GM23338 (cell line): ENCODE results near the gene UST. TPM values are rescaled to one million over a fixed set of nuclear protein-coding genes. Genes with fewer than 3 reads are reported as not detected.

ENCODE experiments used
- ATAC-seq: fragments of 200-7000 bp; cut with Tn5 transposase; 3 replicates; pipeline ENCODE4 v1.9.1; 2020
- DNase-seq: peaks from one replicate; pipeline ENCODE4 v3.0.0-alpha.2; 2015; ENCODE audit warnings: low spot score
- H2AFZ ChIP-seq: fragments of 200-600 bp; sonication (generic); 2 replicates; pipeline ENCODE4 v1.8.0; 2016; ENCODE audit warnings: antibody characterized with exemption, mild to moderate bottlenecking, moderate library complexity
- H3F3A ChIP-seq: fragments of 200-600 bp; sonication (generic); replicated peaks from 2 replicates; pipeline ENCODE4 v1.8.0; 2017; ENCODE audit warnings: antibody characterized with exemption, mixed run types, low read depth
- H3K27ac ChIP-seq: fragments of 200-600 bp; sonication (generic); 2 replicates; pipeline ENCODE4 v1.6.1; 2016; ENCODE audit warnings: low read depth
- H3K27me3 ChIP-seq: fragments of 200-600 bp; sonication (generic); 2 replicates; pipeline ENCODE4 v1.8.0; 2016; ENCODE audit warnings: mild to moderate bottlenecking, mixed run types, moderate library complexity; ENCODE audit not compliant: insufficient read depth
- H3K36me3 ChIP-seq: fragments of 200-600 bp; sonication (generic); 2 replicates; pipeline ENCODE4 v1.8.0; 2016; ENCODE audit warnings: mild to moderate bottlenecking; ENCODE audit not compliant: insufficient read depth
- H3K4me1 ChIP-seq: fragments of 200-600 bp; sonication (generic); 2 replicates; pipeline ENCODE4 v1.8.0; 2016; ENCODE audit warnings: mild to moderate bottlenecking, moderate library complexity; ENCODE audit not compliant: insufficient read depth
- H3K4me2 ChIP-seq: fragments of 200-600 bp; sonication (generic); 2 replicates; pipeline ENCODE4 v1.7.1; 2017; ENCODE audit warnings: mixed run types
- H3K4me3 ChIP-seq: fragments of 200-600 bp; sonication (generic); 2 replicates; pipeline ENCODE4 v1.6.1; 2016; ENCODE audit warnings: mixed run types
- H3K79me2 ChIP-seq: fragments of 200-600 bp; sonication (generic); replicated peaks from 2 replicates; pipeline ENCODE4 v1.8.0; 2017; ENCODE audit warnings: mild to moderate bottlenecking; ENCODE audit not compliant: insufficient read depth
- H3K9me2 ChIP-seq: fragments of 200-600 bp; sonication (generic); 2 replicates; pipeline ENCODE4 v1.8.0; 2017; ENCODE audit not compliant: insufficient read depth
- H4K20me1 ChIP-seq: fragments of 200-600 bp; sonication (generic); replicated peaks from 2 replicates; pipeline ENCODE4 v1.8.0; 2017; ENCODE audit warnings: mild to moderate bottlenecking; ENCODE audit not compliant: insufficient read depth
- H3K27ac Mint-ChIP-seq: 2 replicates; pipeline ENCODE4 v1.8.0; 2020; ENCODE audit warnings: inconsistent platforms, mild to moderate bottlenecking, moderate library complexity, mixed read lengths
- H3K27me3 Mint-ChIP-seq: 3 replicates; pipeline ENCODE4 v1.8.0; 2022; ENCODE audit warnings: low read depth, mild to moderate bottlenecking, moderate library complexity, mixed read lengths, inconsistent platforms; ENCODE audit not compliant: insufficient read depth, poor library complexity
- H3K36me3 Mint-ChIP-seq: 3 replicates; pipeline ENCODE4 v1.8.0; 2021; ENCODE audit warnings: low read depth, mild to moderate bottlenecking, inconsistent platforms, moderate library complexity, mixed read lengths
- H3K4me1 Mint-ChIP-seq: 3 replicates; pipeline ENCODE4 v1.8.0; 2020; ENCODE audit warnings: mild to moderate bottlenecking, inconsistent platforms, mixed read lengths
- H3K4me3 Mint-ChIP-seq: 3 replicates; pipeline ENCODE4 v1.8.0; 2021; ENCODE audit warnings: moderate library complexity, mild to moderate bottlenecking, inconsistent platforms, mixed read lengths
- H3K9me3 Mint-ChIP-seq: 3 replicates; pipeline ENCODE4 v1.8.0; 2020; ENCODE audit warnings: moderate library complexity, mild to moderate bottlenecking, inconsistent platforms, mixed read lengths
- EZH2phosphoT487 ChIP-seq: fragments of 200-600 bp; sonication (generic); IDR thresholded peaks from one replicate; pipeline ENCODE4 v1.8.1; 2018; ENCODE audit warnings: antibody characterized with exemption; ENCODE audit not compliant: unreplicated experiment
- STAT1 ChIP-seq: IDR thresholded peaks from one replicate; pipeline ENCODE4 v1.6.1; 2016; ENCODE audit warnings: antibody characterized with exemption; ENCODE audit not compliant: unreplicated experiment
- ZNF114 ChIP-seq: fragments of 250-450 bp; sonication (Bioruptor Pico); IDR thresholded peaks from 2 replicates; pipeline ENCODE4 v1.5.0; 2020; ENCODE audit warnings: mild to moderate bottlenecking, moderate library complexity
- ZNF331 ChIP-seq: fragments of 250-450 bp; sonication (Bioruptor Pico); IDR thresholded peaks from 2 replicates; pipeline ENCODE4 v1.5.0; 2020; ENCODE audit warnings: low read depth, mild to moderate bottlenecking, moderate library complexity
- polyA plus RNA-seq: library from polyadenylated mRNA; unstranded; fragments of >200 nt; fragmentation: Nextera tagmentation; extraction: Ambion mirVana; gene quantifications from 2 replicates; pipeline ENCODE4 v1.2.1, GENCODE V29; 2016
- total RNA-seq: library from RNA; depleted of rRNA; stranded (reverse); fragments of >200 nt; shearing (Covaris generic); gene quantifications from 2 replicates; pipeline ENCODE4 v1.2.3, GENCODE V29; 2014
- TF ChIP-seq, protein P1 (sequence below): fragments of 250-450 bp; sonication (Bioruptor Pico); IDR thresholded peaks from 2 replicates; pipeline ENCODE4 v1.5.0; 2020; ENCODE audit warnings: mild to moderate bottlenecking, moderate library complexity
- TF ChIP-seq, protein P2 (sequence below): IDR thresholded peaks from 2 replicates; pipeline ENCODE4 v1.6.1; 2016; ENCODE audit warnings: antibody characterized with exemption

UST gene
- total and polyA plus RNA-seq, 2 experiments from 2014 or later = 12.6 to 33.0 TPM

DNA sequence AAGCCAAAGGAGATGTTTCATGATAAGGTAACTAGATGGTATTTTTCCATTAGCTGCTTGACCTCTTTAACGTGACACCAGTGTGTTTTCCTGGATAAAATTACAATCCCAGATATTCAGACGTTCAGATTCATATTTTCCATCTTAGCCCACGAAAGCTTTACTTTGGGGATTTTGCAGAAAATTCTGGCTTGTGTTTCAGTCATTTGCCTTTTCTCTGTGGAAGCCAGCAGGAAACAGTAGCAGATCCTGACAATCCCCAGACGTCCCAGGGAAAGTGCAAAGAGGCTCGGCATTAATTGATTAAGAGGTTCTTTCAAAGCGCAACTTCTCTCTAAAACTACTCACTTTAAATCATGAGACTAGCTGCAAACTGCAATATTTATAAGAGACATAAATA lies 243.6 kb downstream of the UST start:
- peak overlapping the region; percentile 71; the same call in 1 of the 2 replicates for H3K27ac Mint-ChIP-seq
- H2AFZ ChIP-seq = no peak overlapping the region
- no peaks in the 10 kb centered on the region for H3F3A ChIP-seq
- H3K4me2 ChIP-seq = no peak overlapping the region
- H3K4me1 ChIP-seq = peaks cover 24% of the 10 kb centered on the region
- H3K36me3 Mint-ChIP-seq = peaks cover 66% of the 10 kb centered on the region
- ATAC-seq (no peak), DNase-seq (no peak)
- H3K9me2 ChIP-seq = peaks cover 6% of the 10 kb centered on the region; the same call in 1 of the 2 replicates
- no peaks in the 10 kb centered on the region for H3K79me2 ChIP-seq
- peak overlapping the region; percentile 4; the same call in 1 of the 2 replicates for H3K27ac ChIP-seq
- H3K4me1 Mint-ChIP-seq = peaks cover 44% of the 10 kb centered on the region
- H3K36me3 ChIP-seq = peaks cover 8% of the 10 kb centered on the region; the same call in 1 of the 2 replicates
- H4K20me1 ChIP-seq = no peaks in the 10 kb centered on the region; the same call in 1 of the 2 replicates
- no peak for TF ChIP-seq ZNF114 (CRISPR knock-in tag)
- peaks cover 3% of the 10 kb centered on the region for H3K27me3 Mint-ChIP-seq
- H3K27me3 ChIP-seq = no peaks in the 10 kb centered on the region
- H3K4me3 Mint-ChIP-seq = no peak overlapping the region
- H3K4me3 ChIP-seq = no peak overlapping the region
- H3K9me3 Mint-ChIP-seq = peaks cover 11% of the 10 kb centered on the region; the same call in 1 of the 3 replicates

DNA sequence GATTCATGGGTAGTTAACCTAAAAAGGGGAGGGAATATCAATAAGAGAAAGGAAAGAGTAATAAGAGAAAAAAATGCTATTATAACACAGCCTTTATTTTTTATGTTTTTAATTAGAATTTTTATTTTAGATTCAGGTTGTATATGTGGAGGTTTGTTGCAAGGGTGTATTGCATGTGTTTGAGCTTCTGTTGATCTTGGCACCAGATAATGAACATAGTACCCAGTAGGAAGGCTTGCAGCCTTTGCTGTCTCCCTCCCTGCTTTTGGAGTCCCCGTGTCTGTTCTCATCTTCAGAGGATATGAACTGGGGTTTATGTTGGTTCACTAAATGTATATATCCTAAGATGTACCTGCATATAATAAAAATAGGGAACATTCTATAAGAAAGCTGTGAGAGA lies 250.0 kb downstream of the UST start:
- no peak for TF ChIP-seq EZH2phosphoT487
- TF ChIP-seq, protein P1, sequence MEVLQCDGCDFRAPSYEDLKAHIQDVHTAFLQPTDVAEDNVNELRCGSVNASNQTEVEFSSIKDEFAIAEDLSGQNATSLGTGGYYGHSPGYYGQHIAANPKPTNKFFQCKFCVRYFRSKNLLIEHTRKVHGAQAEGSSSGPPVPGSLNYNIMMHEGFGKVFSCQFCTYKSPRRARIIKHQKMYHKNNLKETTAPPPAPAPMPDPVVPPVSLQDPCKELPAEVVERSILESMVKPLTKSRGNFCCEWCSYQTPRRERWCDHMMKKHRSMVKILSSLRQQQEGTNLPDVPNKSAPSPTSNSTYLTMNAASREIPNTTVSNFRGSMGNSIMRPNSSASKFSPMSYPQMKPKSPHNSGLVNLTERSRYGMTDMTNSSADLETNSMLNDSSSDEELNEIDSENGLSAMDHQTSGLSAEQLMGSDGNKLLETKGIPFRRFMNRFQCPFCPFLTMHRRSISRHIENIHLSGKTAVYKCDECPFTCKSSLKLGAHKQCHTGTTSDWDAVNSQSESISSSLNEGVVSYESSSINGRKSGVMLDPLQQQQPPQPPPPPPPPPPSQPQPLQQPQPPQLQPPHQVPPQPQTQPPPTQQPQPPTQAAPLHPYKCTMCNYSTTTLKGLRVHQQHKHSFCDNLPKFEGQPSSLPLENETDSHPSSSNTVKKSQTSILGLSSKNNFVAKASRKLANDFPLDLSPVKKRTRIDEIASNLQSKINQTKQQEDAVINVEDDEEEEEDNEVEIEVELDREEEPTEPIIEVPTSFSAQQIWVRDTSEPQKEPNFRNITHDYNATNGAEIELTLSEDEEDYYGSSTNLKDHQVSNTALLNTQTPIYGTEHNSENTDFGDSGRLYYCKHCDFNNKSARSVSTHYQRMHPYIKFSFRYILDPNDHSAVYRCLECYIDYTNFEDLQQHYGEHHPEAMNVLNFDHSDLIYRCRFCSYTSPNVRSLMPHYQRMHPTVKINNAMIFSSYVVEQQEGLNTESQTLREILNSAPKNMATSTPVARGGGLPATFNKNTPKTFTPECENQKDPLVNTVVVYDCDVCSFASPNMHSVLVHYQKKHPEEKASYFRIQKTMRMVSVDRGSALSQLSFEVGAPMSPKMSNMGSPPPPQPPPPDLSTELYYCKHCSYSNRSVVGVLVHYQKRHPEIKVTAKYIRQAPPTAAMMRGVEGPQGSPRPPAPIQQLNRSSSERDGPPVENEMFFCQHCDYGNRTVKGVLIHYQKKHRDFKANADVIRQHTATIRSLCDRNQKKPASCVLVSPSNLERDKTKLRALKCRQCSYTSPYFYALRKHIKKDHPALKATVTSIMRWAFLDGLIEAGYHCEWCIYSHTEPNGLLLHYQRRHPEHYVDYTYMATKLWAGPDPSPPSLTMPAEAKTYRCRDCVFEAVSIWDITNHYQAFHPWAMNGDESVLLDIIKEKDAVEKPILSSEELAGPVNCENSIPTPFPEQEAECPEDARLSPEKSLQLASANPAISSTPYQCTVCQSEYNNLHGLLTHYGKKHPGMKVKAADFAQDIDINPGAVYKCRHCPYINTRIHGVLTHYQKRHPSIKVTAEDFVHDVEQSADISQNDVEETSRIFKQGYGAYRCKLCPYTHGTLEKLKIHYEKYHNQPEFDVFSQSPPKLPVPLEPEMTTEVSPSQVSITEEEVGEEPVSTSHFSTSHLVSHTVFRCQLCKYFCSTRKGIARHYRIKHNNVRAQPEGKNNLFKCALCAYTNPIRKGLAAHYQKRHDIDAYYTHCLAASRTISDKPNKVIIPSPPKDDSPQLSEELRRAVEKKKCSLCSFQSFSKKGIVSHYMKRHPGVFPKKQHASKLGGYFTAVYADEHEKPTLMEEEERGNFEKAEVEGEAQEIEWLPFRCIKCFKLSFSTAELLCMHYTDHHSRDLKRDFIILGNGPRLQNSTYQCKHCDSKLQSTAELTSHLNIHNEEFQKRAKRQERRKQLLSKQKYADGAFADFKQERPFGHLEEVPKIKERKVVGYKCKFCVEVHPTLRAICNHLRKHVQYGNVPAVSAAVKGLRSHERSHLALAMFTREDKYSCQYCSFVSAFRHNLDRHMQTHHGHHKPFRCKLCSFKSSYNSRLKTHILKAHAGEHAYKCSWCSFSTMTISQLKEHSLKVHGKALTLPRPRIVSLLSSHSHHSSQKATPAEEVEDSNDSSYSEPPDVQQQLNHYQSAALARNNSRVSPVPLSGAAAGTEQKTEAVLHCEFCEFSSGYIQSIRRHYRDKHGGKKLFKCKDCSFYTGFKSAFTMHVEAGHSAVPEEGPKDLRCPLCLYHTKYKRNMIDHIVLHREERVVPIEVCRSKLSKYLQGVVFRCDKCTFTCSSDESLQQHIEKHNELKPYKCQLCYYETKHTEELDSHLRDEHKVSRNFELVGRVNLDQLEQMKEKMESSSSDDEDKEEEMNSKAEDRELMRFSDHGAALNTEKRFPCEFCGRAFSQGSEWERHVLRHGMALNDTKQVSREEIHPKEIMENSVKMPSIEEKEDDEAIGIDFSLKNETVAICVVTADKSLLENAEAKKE = no peak
- TF ChIP-seq ZNF331 (CRISPR knock-in tag) = no peak
- no peak for TF ChIP-seq STAT1
- TF ChIP-seq, protein P2, sequence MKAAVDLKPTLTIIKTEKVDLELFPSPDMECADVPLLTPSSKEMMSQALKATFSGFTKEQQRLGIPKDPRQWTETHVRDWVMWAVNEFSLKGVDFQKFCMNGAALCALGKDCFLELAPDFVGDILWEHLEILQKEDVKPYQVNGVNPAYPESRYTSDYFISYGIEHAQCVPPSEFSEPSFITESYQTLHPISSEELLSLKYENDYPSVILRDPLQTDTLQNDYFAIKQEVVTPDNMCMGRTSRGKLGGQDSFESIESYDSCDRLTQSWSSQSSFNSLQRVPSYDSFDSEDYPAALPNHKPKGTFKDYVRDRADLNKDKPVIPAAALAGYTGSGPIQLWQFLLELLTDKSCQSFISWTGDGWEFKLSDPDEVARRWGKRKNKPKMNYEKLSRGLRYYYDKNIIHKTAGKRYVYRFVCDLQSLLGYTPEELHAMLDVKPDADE = no peak
- H3K9me3 Mint-ChIP-seq = peaks cover 32% of the 10 kb centered on the region
- Histone ChIP-seq H3K4me1 (no peaks in the 10 kb centered on the region), H3K27ac (no peak overlapping the region), H3K4me2 (no peak overlapping the region), H3K27me3 (no peaks in the 10 kb centered on the region), H3K9me2 (no peaks in the 10 kb centered on the region), H2AFZ (no peak overlapping the region), H4K20me1 (no peaks in the 10 kb centered on the region), H3K4me3 (no peak overlapping the region), H3K36me3 (peaks cover 14% of the 10 kb centered on the region; the same call in 1 of the 2 replicates), H3K79me2 (no peaks in the 10 kb centered on the region), H3F3A (no peaks in the 10 kb centered on the region)
- no peak for DNase-seq
- no peak overlapping the region for H3K27ac Mint-ChIP-seq
- peaks cover 11% of the 10 kb centered on the region for H3K4me1 Mint-ChIP-seq
- ATAC-seq = no peak
- peaks cover 78% of the 10 kb centered on the region for H3K36me3 Mint-ChIP-seq
- H3K27me3 Mint-ChIP-seq = no peaks in the 10 kb centered on the region
- H3K4me3 Mint-ChIP-seq = no peak overlapping the region
